Astrocyte (in vitro differentiated cells and primary cell): Measurements from ENCODE around the gene CADM1. TPM values are rescaled to one million over a fixed set of nuclear protein-coding genes. Genes with fewer than 3 reads are reported as not detected.

Experiments
- DNase-seq: peaks from one replicate; pipeline ENCODE4 v3.0.0-alpha.2; 2010; ENCODE audit warnings: low read depth
- FAIRE-seq: peaks from 2 replicates; lab custom pipeline; 2011; peaks lifted over from hg19 to GRCh38; lab: Jason Lieb, UNC
- H2AFZ ChIP-seq: 2 replicates; pipeline ENCODE4 v1.6.0; 2012; ENCODE audit warnings: low read depth, low read length, inconsistent platforms
- H3K27ac ChIP-seq: 2 replicates; pipeline ENCODE4 v1.5.1; 2011; ENCODE audit warnings: low read depth, low read length, inconsistent platforms
- H3K27me3 ChIP-seq: 2 replicates; pipeline ENCODE4 v1.6.0; 2011; ENCODE audit warnings: low read length, inconsistent platforms; ENCODE audit not compliant: insufficient read depth
- H3K36me3 ChIP-seq: 2 replicates; pipeline ENCODE4 v1.5.1; 2011; ENCODE audit warnings: low read length, inconsistent platforms; ENCODE audit not compliant: insufficient read depth
- H3K4me1 ChIP-seq: 2 replicates; pipeline ENCODE4 v1.5.1; 2011; ENCODE audit warnings: low read length, inconsistent platforms; ENCODE audit not compliant: insufficient read depth
- H3K4me2 ChIP-seq: 2 replicates; pipeline ENCODE4 v1.6.0; 2012; ENCODE audit warnings: low read length, inconsistent platforms
- H3K4me3 ChIP-seq: 2 replicates; pipeline ENCODE4 v1.5.1; 2011; ENCODE audit warnings: low read depth, mild to moderate bottlenecking, low read length, inconsistent platforms; ENCODE audit not compliant: insufficient read depth
- H3K79me2 ChIP-seq: 2 replicates; pipeline ENCODE4 v1.6.0; 2012; ENCODE audit warnings: mild to moderate bottlenecking, low read length, inconsistent platforms; ENCODE audit not compliant: insufficient read depth
- H3K9ac ChIP-seq: 2 replicates; pipeline ENCODE4 v1.6.0; 2012; ENCODE audit warnings: mild to moderate bottlenecking, low read length, inconsistent platforms
- H3K9me3 ChIP-seq: 2 replicates; pipeline ENCODE4 v1.5.1; 2012; ENCODE audit warnings: low read depth, mild to moderate bottlenecking, low read length, inconsistent platforms; ENCODE audit not compliant: insufficient read depth
- H4K20me1 ChIP-seq: 2 replicates; pipeline ENCODE4 v1.6.0; 2012; ENCODE audit warnings: low read length, inconsistent platforms; ENCODE audit not compliant: insufficient read depth
- H3K27ac Mint-ChIP-seq: one replicate; pipeline ENCODE4 v1.8.0; 2021; ENCODE audit warnings: mild to moderate bottlenecking, mixed read lengths; ENCODE audit not compliant: unreplicated experiment
- H3K27me3 Mint-ChIP-seq: one replicate; pipeline ENCODE4 v1.8.0; 2021; ENCODE audit warnings: low read depth, mixed read lengths; ENCODE audit not compliant: unreplicated experiment
- H3K36me3 Mint-ChIP-seq: one replicate; pipeline ENCODE4 v1.8.0; 2021; ENCODE audit warnings: low read depth, mixed read lengths; ENCODE audit not compliant: unreplicated experiment
- H3K4me1 Mint-ChIP-seq: one replicate; pipeline ENCODE4 v1.8.0; 2021; ENCODE audit warnings: low read depth, mixed read lengths; ENCODE audit not compliant: unreplicated experiment
- H3K4me3 Mint-ChIP-seq: one replicate; pipeline ENCODE4 v1.8.0; 2021; ENCODE audit warnings: mild to moderate bottlenecking, moderate library complexity, mixed read lengths; ENCODE audit not compliant: unreplicated experiment
- H3K9me3 Mint-ChIP-seq: one replicate; pipeline ENCODE4 v1.8.0; 2021; ENCODE audit warnings: mild to moderate bottlenecking, mixed read lengths; ENCODE audit not compliant: unreplicated experiment
- EZH2 ChIP-seq: IDR thresholded peaks from 2 replicates; pipeline ENCODE4 v1.6.1; 2012; ENCODE audit warnings: mild to moderate bottlenecking, low read length, inconsistent platforms; ENCODE audit not compliant: insufficient read depth
- total RNA-seq: library from RNA; stranded (reverse); gene quantifications from 2 replicates; pipeline ENCODE4 v1.2.1, GENCODE V29; 2021
- TF ChIP-seq, protein P1 (sequence below): IDR thresholded peaks from 2 replicates; pipeline ENCODE4 v1.5.1; 2011; ENCODE audit warnings: low read depth, mild to moderate bottlenecking, inconsistent platforms, low read length, moderate library complexity; ENCODE audit not compliant: insufficient read depth

The CADM1 gene
- total RNA-seq, 1 donor from 2014 or later: 414 TPM

DNA sequence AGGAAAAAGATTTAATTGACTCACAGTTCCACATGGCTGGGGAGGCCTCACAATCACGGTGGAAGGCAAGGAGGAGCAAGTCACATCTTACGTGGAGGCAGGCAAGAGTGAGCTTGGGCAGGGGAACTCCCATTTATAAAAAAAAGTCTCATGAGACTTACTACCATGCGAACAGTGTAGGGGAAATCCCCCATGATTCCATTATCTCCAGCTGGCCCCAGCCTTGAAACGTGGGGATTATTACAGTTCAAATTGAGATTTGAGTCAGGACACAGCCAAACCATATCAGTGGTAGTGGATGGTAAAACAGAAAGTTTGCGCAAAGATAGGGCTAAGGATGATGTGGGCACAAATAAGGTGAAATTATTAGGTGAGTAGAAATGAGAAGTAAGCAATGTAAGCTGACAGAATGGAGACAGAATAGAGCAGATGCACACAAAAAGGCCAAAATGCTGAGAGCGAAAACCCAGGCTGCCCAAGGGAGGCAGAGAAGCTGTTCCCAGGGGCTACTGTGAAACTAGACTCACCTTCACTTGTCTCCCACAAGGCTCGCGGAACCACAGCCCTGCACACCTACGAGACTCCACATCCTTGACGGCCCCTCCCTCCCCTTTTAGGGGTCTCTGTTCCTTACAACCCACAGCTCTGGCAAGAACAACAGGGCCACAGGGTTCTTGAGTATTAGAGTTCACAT is 377.6 kb downstream of the CADM1 start:
- Histone ChIP-seq H3K4me1 (no peaks in the 10 kb centered on the region), H3K4me3 (no peak overlapping the region), H3K9me3 (no peaks in the 10 kb centered on the region), H3K9ac (no peak overlapping the region), H3K79me2 (no peaks in the 10 kb centered on the region), H3K4me2 (no peak overlapping the region), H3K36me3 (no peaks in the 10 kb centered on the region), H4K20me1 (no peaks in the 10 kb centered on the region), H2AFZ (no peak overlapping the region), H3K27me3 (no peaks in the 10 kb centered on the region), H3K27ac (no peak overlapping the region)
- FAIRE-seq (no peak), DNase-seq (no peak)
- H3K27me3 Mint-ChIP-seq: peaks cover 22% of the 10 kb centered on the region
- H3K27ac Mint-ChIP-seq: no peak overlapping the region
- no peak overlapping the region for H3K4me3 Mint-ChIP-seq
- TF ChIP-seq EZH2: no peak
- TF ChIP-seq, protein P1, sequence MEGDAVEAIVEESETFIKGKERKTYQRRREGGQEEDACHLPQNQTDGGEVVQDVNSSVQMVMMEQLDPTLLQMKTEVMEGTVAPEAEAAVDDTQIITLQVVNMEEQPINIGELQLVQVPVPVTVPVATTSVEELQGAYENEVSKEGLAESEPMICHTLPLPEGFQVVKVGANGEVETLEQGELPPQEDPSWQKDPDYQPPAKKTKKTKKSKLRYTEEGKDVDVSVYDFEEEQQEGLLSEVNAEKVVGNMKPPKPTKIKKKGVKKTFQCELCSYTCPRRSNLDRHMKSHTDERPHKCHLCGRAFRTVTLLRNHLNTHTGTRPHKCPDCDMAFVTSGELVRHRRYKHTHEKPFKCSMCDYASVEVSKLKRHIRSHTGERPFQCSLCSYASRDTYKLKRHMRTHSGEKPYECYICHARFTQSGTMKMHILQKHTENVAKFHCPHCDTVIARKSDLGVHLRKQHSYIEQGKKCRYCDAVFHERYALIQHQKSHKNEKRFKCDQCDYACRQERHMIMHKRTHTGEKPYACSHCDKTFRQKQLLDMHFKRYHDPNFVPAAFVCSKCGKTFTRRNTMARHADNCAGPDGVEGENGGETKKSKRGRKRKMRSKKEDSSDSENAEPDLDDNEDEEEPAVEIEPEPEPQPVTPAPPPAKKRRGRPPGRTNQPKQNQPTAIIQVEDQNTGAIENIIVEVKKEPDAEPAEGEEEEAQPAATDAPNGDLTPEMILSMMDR: no peak
- H3K36me3 Mint-ChIP-seq: no peaks in the 10 kb centered on the region
- H3K9me3 Mint-ChIP-seq: no peaks in the 10 kb centered on the region
- no peaks in the 10 kb centered on the region for H3K4me1 Mint-ChIP-seq

DNA sequence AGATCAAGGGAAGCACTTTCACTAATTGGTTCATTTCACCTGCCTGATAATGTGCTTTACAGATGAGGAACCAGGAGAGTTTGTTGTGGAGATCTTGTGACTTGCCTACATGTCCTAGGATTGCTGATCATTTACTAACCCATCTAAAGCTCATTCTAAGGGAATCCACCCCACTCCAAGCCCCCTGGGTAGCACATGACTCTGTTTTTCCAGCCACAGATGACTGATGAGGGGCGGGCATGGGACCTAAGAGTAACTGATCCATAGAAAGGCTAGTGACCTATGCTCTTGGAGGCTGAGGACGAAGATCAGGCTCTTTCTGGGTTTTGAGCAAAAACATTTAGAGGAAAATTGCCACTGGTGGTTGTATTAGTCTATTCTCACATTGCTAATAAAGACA is 378.1 kb downstream of the CADM1 start:
- H3K27me3 Mint-ChIP-seq: peaks cover 28% of the 10 kb centered on the region
- H3K4me1 ChIP-seq: no peaks in the 10 kb centered on the region
- H3K27me3 ChIP-seq: no peaks in the 10 kb centered on the region
- no peak overlapping the region for H3K4me3 ChIP-seq
- FAIRE-seq (no peak), DNase-seq (no peak)
- H4K20me1 ChIP-seq: no peaks in the 10 kb centered on the region
- TF ChIP-seq, protein P1: no peak
- no peak for TF ChIP-seq EZH2
- H2AFZ ChIP-seq: no peak overlapping the region
- no peaks in the 10 kb centered on the region for H3K79me2 ChIP-seq
- no peak overlapping the region for H3K4me2 ChIP-seq
- H3K4me3 Mint-ChIP-seq: no peak overlapping the region
- H3K36me3 ChIP-seq: no peaks in the 10 kb centered on the region
- H3K9me3 Mint-ChIP-seq: no peaks in the 10 kb centered on the region
- no peak overlapping the region for H3K27ac Mint-ChIP-seq
- no peaks in the 10 kb centered on the region for H3K9me3 ChIP-seq
- no peaks in the 10 kb centered on the region for H3K36me3 Mint-ChIP-seq
- H3K9ac ChIP-seq: no peak overlapping the region
- H3K27ac ChIP-seq: no peak overlapping the region
- no peaks in the 10 kb centered on the region for H3K4me1 Mint-ChIP-seq

DNA sequence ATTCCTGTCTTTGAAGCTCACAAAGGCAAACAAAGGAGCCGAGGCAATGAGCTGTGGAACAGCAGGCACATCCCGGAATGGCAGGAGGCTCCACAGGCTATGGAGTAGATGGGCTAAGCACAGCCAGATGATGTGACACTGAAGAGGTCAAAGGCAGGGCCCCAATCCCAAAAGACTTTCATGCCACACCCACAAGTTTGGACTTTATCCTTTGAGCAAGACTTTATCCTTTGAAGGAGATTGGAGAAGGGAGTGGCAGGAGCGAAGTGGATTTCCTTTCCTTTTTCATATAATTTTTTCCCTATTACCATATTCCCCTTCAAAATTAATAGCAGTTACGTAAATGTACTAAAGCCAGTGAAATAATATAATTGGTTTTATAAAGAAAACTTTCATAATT is 379.4 kb downstream of the CADM1 start:
- Histone ChIP-seq H4K20me1 (no peaks in the 10 kb centered on the region), H3K27ac (no peak overlapping the region), H3K27me3 (no peaks in the 10 kb centered on the region), H3K4me2 (no peak overlapping the region), H3K4me3 (no peak overlapping the region), H3K79me2 (no peaks in the 10 kb centered on the region), H3K4me1 (no peaks in the 10 kb centered on the region), H3K36me3 (no peaks in the 10 kb centered on the region), H2AFZ (no peak overlapping the region), H3K9ac (no peak overlapping the region), H3K9me3 (no peaks in the 10 kb centered on the region)
- DNase-seq (no peak), FAIRE-seq (no peak)
- H3K27ac Mint-ChIP-seq: no peak overlapping the region
- H3K9me3 Mint-ChIP-seq: no peaks in the 10 kb centered on the region
- no peak for TF ChIP-seq EZH2
- TF ChIP-seq, protein P1: no peak
- H3K36me3 Mint-ChIP-seq: no peaks in the 10 kb centered on the region
- H3K27me3 Mint-ChIP-seq: peaks cover 31% of the 10 kb centered on the region
- H3K4me3 Mint-ChIP-seq: no peak overlapping the region
- H3K4me1 Mint-ChIP-seq: peaks cover 1% of the 10 kb centered on the region
